ENCODE measurements around the gene AGMO. TPM values are rescaled to one million over a fixed set of nuclear protein-coding genes. Genes with fewer than 3 reads are reported as not detected.
A peak's percentile ranks its signal among the peaks of the same experiment; 100 is the strongest.

AGMO gene
- total and polyA plus RNA-seq, 12 donors: 0.12 to 0.70 (median 0.40) TPM

DNA sequence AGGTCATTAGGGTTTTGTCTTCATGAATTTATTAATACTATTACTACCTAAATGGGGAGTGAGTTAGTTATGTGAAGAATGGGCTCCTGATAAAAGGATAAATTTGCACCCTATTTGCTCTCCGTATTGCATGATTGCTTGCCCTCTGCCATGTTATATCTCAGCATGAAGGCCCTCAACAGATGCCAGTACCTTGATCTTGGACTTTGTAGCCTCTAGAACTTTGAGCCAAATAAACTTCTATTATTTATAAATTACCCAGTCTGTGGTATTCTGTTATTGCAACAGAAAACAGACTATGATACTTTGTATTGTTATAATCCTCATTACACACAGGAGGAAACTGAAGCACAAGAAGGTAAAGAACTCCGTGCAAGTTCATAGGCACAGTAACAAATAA, 150.8 kb downstream of the AGMO start:
- H3K36me3 ChIP-seq: no peaks in the 10 kb centered on the region
- no peak overlapping the region for H3K27ac ChIP-seq
- intact Hi-C loops (cut with DNase I): no loop called here
- H3K4me3 ChIP-seq: no peak overlapping the region
- no peaks in the 10 kb centered on the region for H3K4me1 ChIP-seq
- no peak for ATAC-seq
- DNase-seq: no peak
- TF ChIP-seq CTCF (IDR thresholded peaks at IDR 0.05): no peak
- 94% methylated on average over 2 of the region's 2 CpGs for WGBS, 2 donors
- H3K9me3 ChIP-seq: peaks cover 0 to 19% (median 0%) of the 10 kb centered on the region in 11 donors
- H3K27me3 ChIP-seq: no peaks in the 10 kb centered on the region

DNA sequence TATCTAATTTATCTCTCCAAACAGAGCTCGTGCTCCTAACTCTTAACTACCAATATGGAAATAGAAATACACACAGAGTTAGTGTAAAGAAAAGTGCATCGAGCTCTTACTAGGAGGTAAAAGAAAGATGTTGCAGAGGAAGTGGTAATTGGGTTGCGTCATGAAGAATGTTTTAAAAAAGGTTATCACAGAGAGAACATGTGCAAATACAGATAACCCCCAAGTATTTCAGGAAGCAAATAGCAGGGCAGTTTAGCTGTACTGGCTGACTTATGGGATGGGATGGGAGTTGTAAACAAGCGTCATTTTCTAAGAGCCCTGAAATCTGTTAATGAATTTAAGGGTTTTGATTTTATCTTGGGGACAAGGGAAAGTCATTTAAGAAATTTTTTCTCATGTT, 153.9 kb downstream of the AGMO start:
- Histone ChIP-seq H3K27ac (no peak overlapping the region), H3K27me3 (no peaks in the 10 kb centered on the region), H3K4me1 (no peaks in the 10 kb centered on the region), H3K9me3 (peaks cover 0 to 6% (median 0%) of the 10 kb centered on the region in 11 donors), H3K4me3 (no peak overlapping the region), H3K36me3 (no peaks in the 10 kb centered on the region)
- ATAC-seq (no peak), DNase-seq (no peak)
- intact Hi-C loops (cut with DNase I): no loop called here
- 59 to 65% methylated on average over 4 of the region's 4 CpGs for WGBS, 2 donors
- no peak for TF ChIP-seq CTCF (IDR thresholded peaks at IDR 0.05)

DNA sequence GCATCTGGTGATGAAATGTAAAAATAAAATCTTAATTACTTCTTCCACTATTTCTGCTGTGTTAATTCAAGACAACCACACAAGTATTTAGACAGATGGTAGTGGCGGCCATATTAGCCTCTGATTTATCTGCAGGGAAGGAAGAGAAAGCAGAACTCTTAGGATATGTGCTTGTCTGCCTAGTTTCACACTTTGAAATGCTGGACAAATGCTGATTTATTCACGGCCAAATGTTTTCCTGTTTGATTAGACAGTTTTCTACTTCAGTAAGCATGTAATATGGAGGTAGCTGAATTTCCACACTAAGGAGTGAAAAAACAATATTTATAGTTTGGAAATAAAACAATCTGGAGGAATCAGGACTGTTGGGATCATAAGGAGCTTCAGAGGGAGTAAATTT, 158.1 kb downstream of the AGMO start:
- 50 to 58% methylated on average over 2 of the region's 2 CpGs for WGBS, 2 donors
- intact Hi-C loops (cut with DNase I): no loop called here
- Histone ChIP-seq H3K9me3 (peaks cover 0 to 6% (median 0%) of the 10 kb centered on the region in 11 donors), H3K27ac (peak overlapping the region in 1 of 10 donors; percentile 35), H3K4me3 (no peak overlapping the region), H3K4me1 (no peaks in the 10 kb centered on the region), H3K36me3 (no peaks in the 10 kb centered on the region), H3K27me3 (no peaks in the 10 kb centered on the region)
- ATAC-seq (no peak), DNase-seq (no peak)
- TF ChIP-seq CTCF (IDR thresholded peaks at IDR 0.05): no peak

DNA sequence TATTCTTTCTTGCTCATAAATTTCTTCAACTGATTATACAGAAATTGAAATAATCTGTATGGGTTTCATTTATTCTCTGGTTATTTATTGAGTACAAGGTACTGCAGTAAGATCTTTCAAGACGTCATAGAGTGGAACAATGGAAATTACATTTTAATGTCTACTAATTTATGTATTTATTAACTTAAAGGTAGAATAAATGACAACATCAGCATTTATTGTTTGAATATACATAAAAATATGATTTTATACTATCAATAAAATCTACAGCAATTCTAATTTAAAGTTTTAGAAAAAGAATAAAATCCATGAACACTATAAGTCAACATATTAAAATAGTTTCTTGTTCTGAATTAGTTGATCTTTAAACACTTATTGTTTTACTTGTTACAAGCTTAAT, 158.5 kb downstream of the AGMO start:
- no peak for TF ChIP-seq CTCF (IDR thresholded peaks at IDR 0.05)
- Histone ChIP-seq H3K27me3 (no peaks in the 10 kb centered on the region), H3K36me3 (no peaks in the 10 kb centered on the region), H3K4me1 (no peaks in the 10 kb centered on the region), H3K4me3 (no peak overlapping the region), H3K27ac (peak overlapping the region in 1 of 10 donors; percentile 35), H3K9me3 (peaks cover 0 to 6% (median 0%) of the 10 kb centered on the region in 11 donors)
- intact Hi-C loops (cut with DNase I): no loop called here
- 0% methylated on average over 1 of the region's 1 CpG for WGBS, 2 donors
- DNase-seq (no peak), ATAC-seq (no peak)

Measured in heart right ventricle (tissue), 16 donors.